Measurements from ENCODE around the gene CDC42BPA. TPM values are rescaled to one million over a fixed set of nuclear protein-coding genes. Genes with fewer than 3 reads are reported as not detected.

The CDC42BPA gene
- total and polyA plus RNA-seq, 2 of the 8 experiments (the other 6 are each of a cell fraction or from before 2014, with no cell fraction given), result 7.1 to 28.5 TPM

GRCh38 chr1:227037121-227037520 is 281.2 kb downstream of the CDC42BPA start (continued):
- TF ChIP-seq, protein P1, sequence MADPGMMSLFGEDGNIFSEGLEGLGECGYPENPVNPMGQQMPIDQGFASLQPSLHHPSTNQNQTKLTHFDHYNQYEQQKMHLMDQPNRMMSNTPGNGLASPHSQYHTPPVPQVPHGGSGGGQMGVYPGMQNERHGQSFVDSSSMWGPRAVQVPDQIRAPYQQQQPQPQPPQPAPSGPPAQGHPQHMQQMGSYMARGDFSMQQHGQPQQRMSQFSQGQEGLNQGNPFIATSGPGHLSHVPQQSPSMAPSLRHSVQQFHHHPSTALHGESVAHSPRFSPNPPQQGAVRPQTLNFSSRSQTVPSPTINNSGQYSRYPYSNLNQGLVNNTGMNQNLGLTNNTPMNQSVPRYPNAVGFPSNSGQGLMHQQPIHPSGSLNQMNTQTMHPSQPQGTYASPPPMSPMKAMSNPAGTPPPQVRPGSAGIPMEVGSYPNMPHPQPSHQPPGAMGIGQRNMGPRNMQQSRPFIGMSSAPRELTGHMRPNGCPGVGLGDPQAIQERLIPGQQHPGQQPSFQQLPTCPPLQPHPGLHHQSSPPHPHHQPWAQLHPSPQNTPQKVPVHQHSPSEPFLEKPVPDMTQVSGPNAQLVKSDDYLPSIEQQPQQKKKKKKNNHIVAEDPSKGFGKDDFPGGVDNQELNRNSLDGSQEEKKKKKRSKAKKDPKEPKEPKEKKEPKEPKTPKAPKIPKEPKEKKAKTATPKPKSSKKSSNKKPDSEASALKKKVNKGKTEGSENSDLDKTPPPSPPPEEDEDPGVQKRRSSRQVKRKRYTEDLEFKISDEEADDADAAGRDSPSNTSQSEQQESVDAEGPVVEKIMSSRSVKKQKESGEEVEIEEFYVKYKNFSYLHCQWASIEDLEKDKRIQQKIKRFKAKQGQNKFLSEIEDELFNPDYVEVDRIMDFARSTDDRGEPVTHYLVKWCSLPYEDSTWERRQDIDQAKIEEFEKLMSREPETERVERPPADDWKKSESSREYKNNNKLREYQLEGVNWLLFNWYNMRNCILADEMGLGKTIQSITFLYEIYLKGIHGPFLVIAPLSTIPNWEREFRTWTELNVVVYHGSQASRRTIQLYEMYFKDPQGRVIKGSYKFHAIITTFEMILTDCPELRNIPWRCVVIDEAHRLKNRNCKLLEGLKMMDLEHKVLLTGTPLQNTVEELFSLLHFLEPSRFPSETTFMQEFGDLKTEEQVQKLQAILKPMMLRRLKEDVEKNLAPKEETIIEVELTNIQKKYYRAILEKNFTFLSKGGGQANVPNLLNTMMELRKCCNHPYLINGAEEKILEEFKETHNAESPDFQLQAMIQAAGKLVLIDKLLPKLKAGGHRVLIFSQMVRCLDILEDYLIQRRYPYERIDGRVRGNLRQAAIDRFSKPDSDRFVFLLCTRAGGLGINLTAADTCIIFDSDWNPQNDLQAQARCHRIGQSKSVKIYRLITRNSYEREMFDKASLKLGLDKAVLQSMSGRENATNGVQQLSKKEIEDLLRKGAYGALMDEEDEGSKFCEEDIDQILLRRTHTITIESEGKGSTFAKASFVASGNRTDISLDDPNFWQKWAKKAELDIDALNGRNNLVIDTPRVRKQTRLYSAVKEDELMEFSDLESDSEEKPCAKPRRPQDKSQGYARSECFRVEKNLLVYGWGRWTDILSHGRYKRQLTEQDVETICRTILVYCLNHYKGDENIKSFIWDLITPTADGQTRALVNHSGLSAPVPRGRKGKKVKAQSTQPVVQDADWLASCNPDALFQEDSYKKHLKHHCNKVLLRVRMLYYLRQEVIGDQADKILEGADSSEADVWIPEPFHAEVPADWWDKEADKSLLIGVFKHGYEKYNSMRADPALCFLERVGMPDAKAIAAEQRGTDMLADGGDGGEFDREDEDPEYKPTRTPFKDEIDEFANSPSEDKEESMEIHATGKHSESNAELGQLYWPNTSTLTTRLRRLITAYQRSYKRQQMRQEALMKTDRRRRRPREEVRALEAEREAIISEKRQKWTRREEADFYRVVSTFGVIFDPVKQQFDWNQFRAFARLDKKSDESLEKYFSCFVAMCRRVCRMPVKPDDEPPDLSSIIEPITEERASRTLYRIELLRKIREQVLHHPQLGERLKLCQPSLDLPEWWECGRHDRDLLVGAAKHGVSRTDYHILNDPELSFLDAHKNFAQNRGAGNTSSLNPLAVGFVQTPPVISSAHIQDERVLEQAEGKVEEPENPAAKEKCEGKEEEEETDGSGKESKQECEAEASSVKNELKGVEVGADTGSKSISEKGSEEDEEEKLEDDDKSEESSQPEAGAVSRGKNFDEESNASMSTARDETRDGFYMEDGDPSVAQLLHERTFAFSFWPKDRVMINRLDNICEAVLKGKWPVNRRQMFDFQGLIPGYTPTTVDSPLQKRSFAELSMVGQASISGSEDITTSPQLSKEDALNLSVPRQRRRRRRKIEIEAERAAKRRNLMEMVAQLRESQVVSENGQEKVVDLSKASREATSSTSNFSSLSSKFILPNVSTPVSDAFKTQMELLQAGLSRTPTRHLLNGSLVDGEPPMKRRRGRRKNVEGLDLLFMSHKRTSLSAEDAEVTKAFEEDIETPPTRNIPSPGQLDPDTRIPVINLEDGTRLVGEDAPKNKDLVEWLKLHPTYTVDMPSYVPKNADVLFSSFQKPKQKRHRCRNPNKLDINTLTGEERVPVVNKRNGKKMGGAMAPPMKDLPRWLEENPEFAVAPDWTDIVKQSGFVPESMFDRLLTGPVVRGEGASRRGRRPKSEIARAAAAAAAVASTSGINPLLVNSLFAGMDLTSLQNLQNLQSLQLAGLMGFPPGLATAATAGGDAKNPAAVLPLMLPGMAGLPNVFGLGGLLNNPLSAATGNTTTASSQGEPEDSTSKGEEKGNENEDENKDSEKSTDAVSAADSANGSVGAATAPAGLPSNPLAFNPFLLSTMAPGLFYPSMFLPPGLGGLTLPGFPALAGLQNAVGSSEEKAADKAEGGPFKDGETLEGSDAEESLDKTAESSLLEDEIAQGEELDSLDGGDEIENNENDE (IDR thresholded peaks at IDR 0.05; ENCODE audit: insufficient replicate concordance, low read length), result no peak
- TF ChIP-seq CHD1 (IDR thresholded peaks at IDR 0.05; ENCODE audit: low read depth, low read length) (no peak), CREB1 (IDR thresholded peaks at IDR 0.05) (no peak)

Measured in H1 (cell line).